Suprapubic skin (tissue), 4 donors: ENCODE measurements around the gene ASTN2.

ENCODE experiments used
- CTCF ChIP-seq, 2 donors: fragments of 200-600 bp in 1 of 2; fragments of 450-650 bp in 1 of 2; sonication (generic) in 1 of 2; IDR thresholded peaks; one replicate each; pipeline ENCODE4 v1.5.1; 2016 to 2019; ENCODE audit warnings: antibody characterized with exemption in 2 of 2, mild to moderate bottlenecking in 1 of 2, moderate library complexity in 1 of 2
- EP300 ChIP-seq: sonication (generic); formaldehyde crosslinking; IDR thresholded peaks from one replicate; pipeline ENCODE4 v1.6.1; 2017; ENCODE audit warnings: antibody characterized with exemption
- POLR2A ChIP-seq, 2 donors: fragments of 450-650 bp; IDR thresholded peaks; one replicate each; pipeline ENCODE4 v1.6.1; 2017; ENCODE audit warnings: antibody characterized with exemption in 2 of 2, mild to moderate bottlenecking in 2 of 2, moderate library complexity in 2 of 2
- POLR2AphosphoS5 ChIP-seq, 3 donors: sonication (generic); formaldehyde crosslinking; IDR thresholded peaks; one replicate each; pipeline ENCODE4 v1.6.1; 2017; ENCODE audit warnings: antibody characterized with exemption in 3 of 3

DNA sequence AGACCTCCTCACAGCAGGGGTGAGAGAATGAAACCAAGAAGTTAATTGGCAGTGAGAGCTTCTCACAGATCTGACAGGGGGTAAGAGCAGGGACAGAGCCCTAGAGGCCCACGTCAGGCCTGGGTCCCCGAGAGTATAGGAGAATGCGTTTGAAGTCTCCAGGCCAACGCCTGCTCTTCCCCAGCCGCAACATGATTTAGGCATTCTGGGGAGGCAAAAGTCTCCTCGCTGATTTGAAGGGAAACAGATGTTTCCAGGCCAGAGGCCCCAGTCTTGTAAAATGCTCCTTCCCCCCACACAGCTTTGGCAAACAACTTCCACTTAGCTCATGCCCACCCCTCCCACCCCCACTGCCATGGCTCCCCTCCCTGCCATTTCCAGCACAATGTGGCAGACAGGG, 966.9 kb downstream of the ASTN2 start:
- no peak for TF ChIP-seq CTCF (IDR thresholded peaks at IDR 0.05)
- TF ChIP-seq POLR2AphosphoS5 (IDR thresholded peaks at IDR 0.05) = no peak
- TF ChIP-seq EP300 = no peak
- TF ChIP-seq POLR2A (IDR thresholded peaks at IDR 0.05) = no peak
